Hindlimb muscle (tissue), 1 donor: Measurements from ENCODE around the gene RPL15. TPM values are rescaled to one million over a fixed set of nuclear protein-coding genes. Genes with fewer than 3 reads are reported as not detected.
A peak's percentile ranks its signal among the peaks of the same experiment; 100 is the strongest.
"Not testable (repeated sequence)": the region's sequence is repeated elsewhere in the genome, so short reads cannot be mapped to it uniquely, and the experiment has no call there.

ENCODE experiments used
- DNase-seq: peaks from one replicate; pipeline ENCODE4 v3.0.0-alpha.2; 2013
- polyA plus RNA-seq: library from polyadenylated mRNA; unstranded; fragments of 120-200 nt; gene quantifications from one replicate; pipeline ENCODE4 v1.2.1, GENCODE V29; 2013; ENCODE audit not compliant: insufficient read length

The RPL15 gene
- 2,401 TPM for polyA plus RNA-seq

DNA sequence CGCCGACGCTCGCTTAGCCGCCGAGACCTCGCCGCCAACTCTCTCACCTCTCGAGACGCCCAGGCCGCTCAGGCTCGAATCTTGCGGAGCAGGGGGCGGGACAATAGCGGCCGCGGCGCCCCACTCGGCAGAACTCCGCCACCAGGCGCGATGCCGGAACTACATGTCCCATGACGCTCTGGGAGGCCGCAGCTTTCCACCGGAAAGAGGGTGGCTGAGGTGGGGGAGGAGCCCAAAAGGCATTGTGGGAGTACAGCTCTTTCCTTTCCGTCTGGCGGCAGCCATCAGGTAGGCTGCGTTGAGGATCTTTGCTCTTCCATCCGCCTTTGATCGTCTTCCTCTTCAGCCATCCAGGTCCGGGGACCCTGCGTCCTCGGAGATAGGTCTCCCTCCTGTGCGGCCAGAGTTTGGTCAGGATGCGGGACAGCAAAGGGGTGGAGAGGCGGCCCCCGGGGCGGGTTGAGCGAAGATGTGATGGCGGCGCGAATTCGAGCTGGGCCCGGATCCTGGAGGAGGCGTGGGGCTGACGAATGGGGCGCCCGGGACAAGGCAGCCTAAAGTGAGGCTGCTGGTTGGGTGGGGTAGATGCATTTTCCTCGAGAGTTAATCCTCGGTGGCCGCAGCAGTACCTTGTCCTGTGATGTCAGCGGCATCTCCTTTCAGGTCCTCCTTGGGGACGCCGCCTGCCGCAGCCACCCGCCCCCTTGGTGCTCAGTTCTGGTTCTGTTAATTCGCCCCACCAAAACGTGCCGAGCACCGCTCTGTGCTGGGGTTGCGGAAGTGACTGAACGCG, at the start of gene RPL15, which contains the start of gene NKIRAS1:
Gene RPL15, plus strand, starts transcription at position 247 of the 793 bp plus-strand sequence. CDS start 728 bp downstream, outside the sequence.
Gene NKIRAS1, minus strand, starts transcription at position 105 of the 793 bp plus-strand sequence. CDS start 6,086 bp downstream, outside the sequence.
- DNase-seq, result peak; percentile 99

DNA sequence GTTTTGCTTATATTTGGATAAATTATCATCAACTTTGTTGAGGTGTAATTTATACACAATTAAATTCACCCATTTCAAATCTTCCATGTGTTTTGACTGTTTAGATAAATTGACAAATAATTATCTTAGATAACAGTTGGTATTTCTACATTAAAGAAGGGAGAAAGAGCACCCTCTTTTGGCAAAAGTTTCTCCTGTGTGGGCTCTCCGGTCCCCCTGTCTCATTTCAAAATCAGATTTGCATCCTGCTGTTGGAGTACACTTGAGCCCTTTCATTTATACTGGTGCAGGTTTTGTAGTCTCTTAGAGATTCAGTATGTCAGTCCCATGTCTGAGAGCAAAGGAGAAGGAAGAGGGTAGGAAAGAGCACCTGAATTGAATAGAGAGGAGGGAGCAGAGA, 49.5 kb upstream of the RPL15 start:
- DNase-seq, result no peak

DNA sequence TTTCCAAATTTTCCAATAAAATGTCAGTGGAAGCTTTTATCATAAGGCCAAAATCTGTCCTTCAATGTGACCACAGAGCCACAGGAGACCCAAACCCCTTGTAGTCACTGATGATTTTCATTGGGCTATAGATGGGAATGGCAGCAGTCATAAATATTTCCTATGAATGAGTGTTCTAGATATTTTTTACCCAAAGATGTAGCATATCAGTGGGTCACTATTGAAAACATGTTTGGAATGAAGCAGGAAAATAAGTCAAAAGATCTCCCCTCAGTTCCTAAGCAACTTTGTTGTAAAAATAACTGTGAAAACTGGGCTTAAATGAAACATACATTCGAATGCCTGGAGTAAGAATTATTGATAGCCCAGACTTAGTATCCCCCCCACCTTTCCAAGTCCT, 49.1 kb upstream of the RPL15 start:
- DNase-seq, result no peak

DNA sequence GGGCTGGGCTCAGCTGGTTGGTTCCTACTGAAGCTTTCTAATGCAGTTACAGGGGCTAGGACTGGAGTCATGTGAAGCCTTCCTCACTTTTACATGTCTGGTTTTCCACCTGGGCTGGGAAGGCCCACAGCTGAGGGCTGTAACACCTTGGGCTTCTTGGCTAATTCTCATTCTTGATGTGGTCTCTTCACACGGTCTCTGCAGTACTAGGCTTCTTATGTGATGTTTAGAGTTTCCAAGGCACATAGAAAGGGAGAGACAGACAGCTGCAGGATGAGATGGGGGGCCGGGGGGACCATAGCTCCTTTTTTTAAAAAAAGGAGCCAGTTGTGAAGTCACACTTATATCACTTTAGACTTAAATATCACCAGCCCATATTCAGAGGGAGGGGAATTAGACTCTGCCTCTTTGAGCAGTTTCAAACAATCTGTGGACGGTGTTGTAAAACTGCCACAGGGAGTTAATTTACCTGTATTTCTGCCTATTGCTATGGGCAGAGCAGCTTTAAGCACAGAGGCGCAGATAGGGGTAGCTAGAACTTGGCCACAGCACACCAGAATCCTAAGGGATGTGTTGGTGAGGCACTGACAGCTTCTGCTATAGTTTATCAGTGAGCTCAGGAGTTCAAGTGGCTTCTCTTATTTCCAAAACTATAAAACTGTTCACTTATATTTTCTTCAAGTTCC, 46.8 kb upstream of the RPL15 start:
- no peak for DNase-seq

DNA sequence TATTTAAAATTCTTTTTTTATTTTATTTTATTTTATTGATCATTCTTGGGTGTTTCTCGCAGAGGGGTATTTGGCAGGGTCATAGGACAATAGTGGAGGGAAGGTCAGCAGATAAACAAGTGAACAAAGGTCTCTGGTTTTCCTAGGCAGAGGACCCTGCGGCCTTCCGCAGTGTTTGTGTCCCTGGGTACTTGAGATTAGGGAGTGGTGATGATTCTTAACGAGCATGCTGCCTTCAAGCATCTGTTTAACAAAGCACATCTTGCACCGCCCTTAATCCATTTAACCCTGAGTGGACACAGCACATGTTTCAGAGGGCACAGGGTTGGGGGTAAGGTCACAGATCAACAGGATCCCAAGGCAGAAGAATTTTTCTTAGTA, 46.3 kb upstream of the RPL15 start:
- not testable (repeated sequence) for DNase-seq

DNA sequence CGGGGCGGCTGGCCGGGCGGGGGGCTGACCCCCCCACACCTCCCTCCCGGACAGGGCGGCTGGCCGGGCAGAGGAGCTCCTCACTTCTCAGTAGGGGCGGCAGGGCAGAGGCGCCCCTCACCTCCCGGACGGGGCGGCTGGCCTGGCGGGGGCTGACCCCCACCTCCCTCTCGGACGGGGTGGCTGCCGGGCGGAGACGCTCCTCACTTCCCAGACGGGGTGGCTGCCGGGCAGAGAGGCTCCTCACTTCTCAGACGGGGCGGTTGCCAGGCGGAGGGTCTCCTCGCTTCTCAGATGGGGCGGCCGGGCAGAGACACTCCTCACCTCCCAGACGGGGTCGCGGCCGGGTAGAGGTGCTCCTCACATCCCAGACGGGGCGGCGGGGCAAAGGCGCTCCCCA, 45.6 kb upstream of the RPL15 start:
- DNase-seq, result not testable (repeated sequence)

DNA sequence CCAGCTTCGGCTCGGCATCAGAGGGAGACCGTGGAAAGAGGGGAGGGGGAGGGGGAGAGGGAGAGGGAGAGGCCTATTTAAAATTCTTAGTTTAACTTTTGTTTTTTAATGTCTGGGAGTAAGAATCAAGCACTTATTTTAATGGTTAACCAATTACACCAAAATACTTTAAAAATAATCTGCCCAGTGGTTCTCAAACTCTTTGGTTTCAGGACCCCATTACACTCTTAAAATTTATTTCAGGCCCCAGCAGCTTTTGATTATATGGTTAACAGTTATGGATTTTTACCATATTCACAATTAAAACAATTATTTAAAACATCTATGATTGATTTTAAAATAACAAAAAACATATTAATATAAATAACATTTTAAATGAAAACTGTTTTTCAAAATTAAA, 44.6 kb upstream of the RPL15 start:
- DNase-seq, result no peak

DNA sequence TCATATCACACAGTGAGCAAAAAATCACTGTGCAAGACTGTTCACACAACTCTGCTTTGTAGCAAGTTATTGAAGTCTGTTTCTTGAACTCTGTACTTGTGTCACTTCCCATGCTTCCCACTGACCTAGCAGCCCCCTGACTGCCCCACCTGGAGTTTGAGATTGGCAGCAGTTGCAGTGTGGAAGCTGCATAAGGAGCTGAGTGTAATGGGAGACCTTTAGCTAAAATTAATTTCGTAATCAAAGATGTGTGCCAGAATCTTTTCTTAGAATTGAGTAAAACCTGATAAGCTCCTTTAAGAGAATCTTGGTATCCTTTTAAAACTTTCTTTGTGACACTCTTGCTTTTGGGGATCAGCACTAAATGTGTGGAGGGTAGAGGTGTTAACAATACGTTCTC, 43.0 kb upstream of the RPL15 start:
- no peak for DNase-seq

DNA sequence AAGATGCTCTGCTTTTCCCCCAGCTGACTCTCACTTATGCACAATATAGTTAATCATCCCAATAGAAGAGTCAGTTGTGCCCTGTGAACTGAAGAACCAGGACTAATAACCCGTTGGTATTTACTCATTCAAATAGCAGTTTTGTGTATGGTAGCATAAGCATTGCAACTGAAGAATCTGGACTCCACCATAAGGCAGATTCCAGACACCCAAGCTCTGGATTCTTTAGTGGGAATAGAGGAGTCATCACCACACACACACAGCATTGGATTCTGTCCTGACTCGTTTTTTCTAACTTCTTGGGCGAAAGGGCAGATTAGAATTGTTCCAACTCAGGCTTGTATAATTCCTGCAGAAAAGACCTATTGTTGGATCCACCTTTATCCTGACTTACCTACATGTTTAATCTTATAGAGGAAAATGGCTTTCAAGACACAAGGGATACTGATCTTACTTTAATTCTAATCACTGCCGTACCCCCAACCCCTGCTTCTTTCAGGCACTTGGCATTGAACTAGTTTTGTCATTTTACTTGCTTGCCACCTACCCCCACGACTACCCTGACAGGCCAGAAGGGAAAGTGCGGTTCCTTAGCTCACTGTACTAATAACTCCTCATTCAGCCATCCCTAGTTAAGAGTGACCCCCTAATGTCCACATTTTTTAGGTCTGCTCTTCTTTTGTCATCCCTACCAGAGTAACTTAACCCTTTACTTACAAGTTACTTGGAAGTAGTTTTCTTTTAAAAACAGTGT, 42.4 kb upstream of the RPL15 start:
- no peak for DNase-seq

DNA sequence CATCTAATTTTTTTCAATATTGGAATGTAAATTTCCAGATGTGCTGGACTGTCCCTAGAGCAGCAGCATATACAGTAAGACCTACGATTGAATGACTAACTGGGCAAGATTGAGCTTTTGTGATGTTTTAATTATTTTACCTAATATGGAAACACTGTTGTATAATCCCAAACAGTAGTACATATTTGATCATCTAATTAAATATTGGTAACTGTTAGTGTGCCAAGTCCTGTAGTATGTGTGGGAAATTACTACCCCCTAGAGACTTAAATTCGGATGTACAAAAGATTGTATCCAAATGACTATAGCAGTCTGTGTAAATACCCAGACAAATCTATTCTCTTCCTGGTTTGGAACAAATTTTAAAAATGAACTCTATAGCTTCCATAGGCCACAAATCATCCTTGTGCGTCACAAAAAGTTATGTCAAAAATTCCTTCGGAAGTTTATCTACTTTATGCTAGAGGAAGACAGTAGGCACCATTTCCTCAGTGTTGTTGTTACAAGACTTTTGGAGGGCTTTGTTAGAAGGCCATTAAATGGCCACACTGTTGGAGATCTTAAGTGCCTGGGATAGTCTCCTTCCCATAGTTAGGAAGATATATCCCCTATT, 41.7 kb upstream of the RPL15 start:
- DNase-seq, result no peak

DNA sequence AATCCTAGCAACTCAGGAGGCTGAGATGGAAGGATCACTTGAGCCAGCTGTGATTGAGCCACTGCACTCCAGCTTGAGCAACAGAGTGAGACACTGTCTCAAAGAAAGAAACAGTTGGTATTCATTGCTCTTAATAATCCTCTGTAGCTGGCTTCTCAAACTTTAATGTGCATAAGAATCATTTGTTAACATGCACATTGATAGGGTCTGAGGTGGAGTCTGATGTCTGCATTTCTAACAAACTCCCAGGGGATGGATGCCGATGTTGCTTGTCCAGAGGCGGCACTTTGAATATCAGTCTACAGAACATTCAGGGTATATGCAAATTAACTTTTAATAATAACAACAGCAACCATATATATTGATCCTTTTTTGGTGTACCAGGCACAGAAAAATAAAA, 40.0 kb upstream of the RPL15 start:
- DNase-seq, result no peak

DNA sequence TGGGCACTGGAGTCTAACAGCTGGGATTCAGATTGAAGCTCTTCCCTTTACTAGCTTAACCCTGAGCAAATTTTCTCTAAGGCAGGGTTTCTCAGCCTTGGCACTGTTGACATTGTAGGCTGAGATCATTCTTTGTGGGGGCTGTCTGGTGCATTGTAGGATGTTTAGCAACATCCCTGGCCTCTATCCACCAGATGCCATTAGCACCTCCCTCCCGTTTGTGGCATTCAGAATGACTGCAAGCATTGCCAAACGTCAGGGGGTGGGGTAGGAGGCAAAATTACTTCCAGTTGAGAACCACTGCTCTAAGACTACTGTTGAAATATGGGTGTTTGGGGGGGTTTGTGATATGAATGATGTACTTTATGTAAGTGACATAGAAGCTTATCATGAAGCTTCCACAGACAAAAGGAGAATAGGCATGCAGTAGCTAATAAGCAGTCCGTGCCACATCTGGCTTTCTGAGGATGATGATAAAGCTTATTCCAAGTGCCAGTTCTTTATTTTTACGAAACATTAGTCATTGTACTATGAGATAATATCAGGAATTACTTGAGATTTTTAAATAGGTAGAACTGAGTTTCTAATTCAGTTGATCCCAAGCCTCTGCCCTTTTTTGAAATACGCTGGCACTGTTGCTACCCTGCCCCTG, 39.5 kb upstream of the RPL15 start:
- no peak for DNase-seq

DNA sequence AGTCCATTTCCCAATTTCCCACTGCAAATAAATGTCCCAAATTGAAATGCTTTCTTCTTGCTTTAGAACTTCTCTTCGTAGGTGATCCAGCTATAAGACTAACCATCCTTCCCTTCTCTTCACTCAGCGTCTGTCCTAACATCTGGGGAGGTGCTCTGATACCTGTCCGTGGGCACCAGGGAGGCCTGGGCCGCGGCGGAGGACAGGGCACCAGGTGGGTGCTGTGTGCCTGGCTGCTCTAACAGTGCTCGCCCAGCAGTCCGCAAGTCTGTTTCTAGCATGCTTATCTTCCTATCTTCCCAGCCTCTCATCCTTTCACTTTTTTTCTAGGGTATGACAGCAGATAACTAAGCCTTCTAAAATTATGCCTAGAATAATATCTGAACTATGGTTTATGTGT, 37.4 kb upstream of the RPL15 start:
- no peak for DNase-seq

DNA sequence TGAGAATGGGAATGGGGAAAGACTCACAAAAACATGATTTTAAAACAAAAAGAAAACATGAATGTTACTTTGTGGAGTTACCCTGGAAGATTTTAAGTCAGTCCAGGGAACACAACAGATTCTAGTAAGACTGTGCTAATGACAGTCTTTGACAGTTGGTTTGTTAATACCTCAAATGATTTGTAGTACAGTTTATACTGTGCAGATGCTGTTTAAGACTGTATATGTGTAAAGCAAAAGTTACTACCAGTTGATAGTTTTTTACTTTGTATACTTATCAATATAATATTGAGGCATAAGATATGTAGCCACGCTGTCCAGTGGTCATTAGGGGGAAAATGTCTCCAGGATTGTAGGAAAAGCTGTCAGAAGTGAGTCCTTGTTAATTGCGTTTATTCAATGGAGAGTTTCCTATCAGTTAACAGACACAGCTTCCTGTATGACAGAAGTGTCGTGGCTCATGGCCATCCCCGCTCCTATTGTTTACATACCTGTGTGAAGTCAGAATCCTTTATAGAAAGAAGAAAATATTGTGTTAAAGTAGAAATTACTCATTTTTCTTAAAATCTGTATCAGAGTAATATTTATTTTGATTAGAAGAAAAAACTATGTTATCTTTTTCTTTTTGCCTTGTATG, 36.1 kb upstream of the RPL15 start:
- no peak for DNase-seq

DNA sequence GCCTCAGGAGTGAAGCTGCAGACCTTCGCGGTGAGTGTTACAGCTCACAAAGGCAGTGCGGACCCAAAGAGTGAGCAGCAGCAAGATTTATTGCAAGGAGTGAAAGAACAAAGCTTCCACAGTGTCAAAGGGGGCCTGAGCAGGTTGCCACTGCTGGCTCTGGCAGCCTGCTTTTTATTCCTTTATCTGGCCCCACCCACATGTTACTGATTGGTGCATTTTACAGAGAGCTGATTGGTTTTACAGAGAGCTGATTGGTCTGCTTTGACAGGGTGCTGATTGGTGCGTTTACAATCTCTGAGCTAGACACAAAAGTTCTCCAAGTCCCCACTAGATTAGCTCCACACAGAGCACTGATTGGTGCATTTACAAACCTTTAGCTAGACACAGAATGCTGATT, 34.9 kb upstream of the RPL15 start:
- DNase-seq, result not testable (repeated sequence)

DNA sequence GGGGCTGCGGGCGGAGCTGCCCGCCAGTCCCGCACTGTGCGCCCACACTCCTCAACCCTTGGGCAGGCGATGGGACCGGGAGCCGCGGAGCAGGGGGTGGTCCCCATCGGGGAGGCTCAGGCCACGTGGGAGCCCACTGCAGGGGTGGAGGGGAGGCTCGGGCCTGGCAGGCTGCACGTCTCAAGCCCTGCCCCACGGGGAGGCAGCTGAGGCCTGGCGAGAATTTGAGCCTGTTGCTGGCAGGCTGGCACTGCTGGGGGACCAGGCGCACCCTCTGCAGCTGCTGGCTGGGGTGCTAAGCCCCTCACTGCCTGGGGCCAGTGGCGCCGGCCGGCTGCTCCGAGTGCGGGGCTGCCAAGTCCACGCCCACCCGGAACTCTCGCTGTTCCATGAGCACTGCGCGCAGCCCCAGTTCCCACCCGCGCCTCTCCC, 34.4 kb upstream of the RPL15 start:
- no peak for DNase-seq

DNA sequence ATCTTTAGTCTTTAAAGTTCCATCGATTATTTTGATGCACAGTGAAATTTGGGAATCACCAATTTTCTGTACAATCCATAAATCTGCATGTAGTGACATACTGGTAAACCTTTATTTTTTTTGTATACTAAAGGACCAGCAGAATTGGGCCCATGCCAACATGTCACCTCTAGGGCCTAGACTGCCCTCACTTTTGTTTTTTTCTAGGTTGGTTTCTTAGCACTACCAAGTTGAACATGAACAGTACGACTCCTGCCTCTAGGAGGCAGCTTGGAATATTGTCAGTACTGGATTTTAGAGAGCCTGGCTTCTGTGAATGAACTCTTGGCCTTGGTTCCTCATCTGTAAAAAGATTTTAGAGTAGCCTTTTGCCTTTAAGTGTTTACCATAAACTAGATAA, 32.5 kb upstream of the RPL15 start:
- no peak for DNase-seq

DNA sequence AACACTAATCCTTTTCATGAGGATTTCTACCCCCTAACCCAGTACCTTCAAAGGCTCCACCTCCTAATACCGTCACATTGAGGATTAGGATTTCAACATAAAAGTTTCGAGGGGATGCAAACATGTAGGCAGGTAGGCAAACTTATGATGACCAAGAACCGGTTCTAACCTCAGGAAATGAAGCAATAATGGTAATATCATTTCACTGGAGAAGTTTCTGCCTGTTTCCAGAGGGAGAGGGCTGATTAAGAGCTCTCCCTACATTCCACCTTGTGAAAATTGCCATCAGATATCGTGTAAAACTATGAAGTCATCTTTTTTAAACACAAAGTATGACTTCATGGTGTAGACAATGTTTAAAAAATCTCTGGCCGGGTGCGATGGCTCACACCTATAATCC, 31.7 kb upstream of the RPL15 start:
- DNase-seq, result no peak

DNA sequence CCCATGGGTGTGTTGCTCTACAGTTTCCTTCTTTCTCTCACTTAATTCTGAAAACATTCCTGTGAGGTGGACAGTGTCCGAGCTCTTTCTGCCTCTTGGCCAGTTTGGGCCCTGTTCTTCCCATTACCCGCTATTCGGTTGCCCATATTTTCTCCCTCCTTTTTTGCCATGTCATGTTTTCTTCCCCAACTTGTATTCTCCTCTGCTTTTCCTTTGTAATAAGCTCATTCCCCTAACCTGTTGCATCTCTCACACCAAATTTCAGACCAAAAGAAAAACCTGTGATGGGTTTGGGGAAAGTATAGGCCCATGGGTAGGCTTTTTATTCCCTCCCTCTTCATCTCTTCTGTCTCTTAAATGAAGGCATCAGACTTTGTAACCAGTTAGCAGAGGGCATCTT, 30.6 kb upstream of the RPL15 start:
- DNase-seq, result no peak

DNA sequence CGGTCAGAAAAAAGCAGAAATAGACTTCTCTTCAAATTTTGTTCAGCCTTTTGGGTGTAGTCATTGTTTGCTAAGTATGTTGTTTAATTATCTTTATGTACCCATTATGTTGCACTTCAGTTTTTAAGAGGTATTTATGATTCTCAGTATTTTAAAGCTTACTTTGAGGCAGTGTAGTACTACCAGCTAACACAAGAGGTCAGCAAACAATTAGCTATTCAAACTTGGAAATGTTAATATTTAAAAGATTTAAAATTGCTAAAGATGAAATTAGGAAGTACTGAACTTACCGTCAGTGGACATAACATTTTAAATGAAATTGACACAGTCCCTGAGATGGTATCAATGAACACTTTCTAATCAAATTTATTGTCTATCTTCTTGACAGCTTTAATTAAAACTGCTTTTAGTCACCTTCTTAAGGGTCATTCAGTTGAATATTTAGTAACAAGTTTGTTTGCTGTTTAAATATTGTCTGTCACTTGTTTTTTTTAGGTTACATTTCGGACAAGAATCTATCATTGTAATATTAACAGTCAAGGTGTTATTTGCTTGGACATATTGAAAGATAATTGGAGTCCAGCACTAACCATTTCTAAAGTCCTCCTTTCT, 28.2 kb upstream of the RPL15 start:
- DNase-seq, result no peak

DNA sequence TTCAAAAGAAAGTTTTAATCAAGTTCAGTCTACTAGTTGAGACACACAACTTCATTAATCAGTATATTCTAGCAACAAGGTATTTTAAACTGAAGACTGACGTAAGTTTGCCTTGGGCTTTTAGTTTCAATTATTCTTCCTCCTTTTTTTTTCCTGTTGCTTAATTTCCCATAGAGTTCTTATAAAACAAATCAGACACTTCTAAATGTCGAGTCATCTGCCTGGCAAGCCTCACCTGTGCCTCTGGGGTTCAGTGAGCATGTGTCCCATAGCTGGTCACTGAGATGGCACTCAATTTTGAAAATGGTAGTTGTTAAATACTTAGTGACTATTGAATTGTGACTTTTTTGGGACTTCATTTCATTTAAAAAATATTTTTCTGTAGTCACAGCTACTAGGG, 27.5 kb upstream of the RPL15 start:
- no peak for DNase-seq
